ENCODE results near the gene GNL2. TPM values are rescaled to one million over a fixed set of nuclear protein-coding genes. Genes with fewer than 3 reads are reported as not detected.

Gene GNL2
- total and polyA plus RNA-seq, 8 donors: 42.6 to 152 (median 79.4) TPM; not detected in 1

GRCh38 chr1:37633040-37633937 is 37.6 kb upstream of the GNL2 start:
- H3K36me3 ChIP-seq: no peaks in the 10 kb centered on the region
- TF ChIP-seq CTCF (IDR thresholded peaks at IDR 0.05) (no peak), POLR2A (IDR thresholded peaks at IDR 0.05) (no peak), POLR2AphosphoS5 (IDR thresholded peaks at IDR 0.05) (no peak), EP300 (IDR thresholded peaks at IDR 0.05) (no peak)
- WGBS, 5 donors: 3 to 8% (median 5%) methylated on average over 22 to 31 of the region's 31 CpGs
- peaks cover 7 to 25% (median 21%) of the 10 kb centered on the region in 4 donors for H3K4me1 ChIP-seq
- intact Hi-C loops (cut with DNase I; ENCODE audit: low total_unique reads): no loop called here
- DNase-seq: no peak
- no peaks in the 10 kb centered on the region for H3K9me3 ChIP-seq
- H3K4me3 ChIP-seq: peak overlapping the region; percentile 40 to 49 (median 46)
- peaks cover 13 to 98% (median 80%) of the 10 kb centered on the region in 3 donors for H3K27me3 ChIP-seq
- H3K27ac ChIP-seq: no peak overlapping the region

GRCh38 chr1:37631036-37631435 is 35.3 kb upstream of the GNL2 start:
- Histone ChIP-seq H3K27ac (no peak overlapping the region), H3K27me3 (peaks cover 13 to 96% (median 74%) of the 10 kb centered on the region in 3 donors), H3K4me3 (no peak overlapping the region), H3K36me3 (no peaks in the 10 kb centered on the region), H3K9me3 (no peaks in the 10 kb centered on the region), H3K4me1 (peaks cover 7 to 25% (median 21%) of the 10 kb centered on the region in 4 donors)
- 33 to 46% (median 43%) methylated on average over 5 of the region's 5 CpGs for WGBS, 5 donors
- DNase-seq: no peak
- no peak for TF ChIP-seq EP300 (IDR thresholded peaks at IDR 0.05)
- TF ChIP-seq POLR2A (IDR thresholded peaks at IDR 0.05): no peak
- TF ChIP-seq CTCF (IDR thresholded peaks at IDR 0.05): no peak
- no peak for TF ChIP-seq POLR2AphosphoS5 (IDR thresholded peaks at IDR 0.05)
- intact Hi-C loops (cut with DNase I; ENCODE audit: low total_unique reads): no loop called here

- DNase-seq: no peak
- no peak overlapping the region for H3K4me3 ChIP-seq
- intact Hi-C loops (cut with DNase I; ENCODE audit: low total_unique reads): no loop called here
- no peaks in the 10 kb centered on the region for H3K9me3 ChIP-seq
- H3K27ac ChIP-seq: no peak overlapping the region
- H3K27me3 ChIP-seq: peaks cover 13 to 96% (median 72%) of the 10 kb centered on the region in 3 donors
- H3K36me3 ChIP-seq: no peaks in the 10 kb centered on the region
- peaks cover 7 to 25% (median 21%) of the 10 kb centered on the region in 4 donors for H3K4me1 ChIP-seq
- TF ChIP-seq POLR2A (IDR thresholded peaks at IDR 0.05): no peak
- no peak for TF ChIP-seq EP300 (IDR thresholded peaks at IDR 0.05)
- no peak for TF ChIP-seq POLR2AphosphoS5 (IDR thresholded peaks at IDR 0.05)
- 29 to 41% (median 38%) methylated on average over 14 to 15 of the region's 15 CpGs for WGBS, 5 donors
Measured at GRCh38 chr1:37630426-37631028, 34.8 kb upstream of the GNL2 start.

GRCh38 chr1:37629726-37630425 is 34.1 kb upstream of the GNL2 start:
- TF ChIP-seq POLR2AphosphoS5 (IDR thresholded peaks at IDR 0.05) (no peak), EP300 (IDR thresholded peaks at IDR 0.05) (no peak), CTCF (IDR thresholded peaks at IDR 0.05) (no peak), POLR2A (IDR thresholded peaks at IDR 0.05) (no peak)
- Histone ChIP-seq H3K27me3 (peaks cover 12 to 96% (median 66%) of the 10 kb centered on the region in 3 donors), H3K36me3 (no peaks in the 10 kb centered on the region), H3K9me3 (no peaks in the 10 kb centered on the region), H3K27ac (no peak overlapping the region), H3K4me1 (peaks cover 6 to 20% (median 17%) of the 10 kb centered on the region in 4 donors), H3K4me3 (no peak overlapping the region)
- no peak for DNase-seq
- intact Hi-C loops (cut with DNase I; ENCODE audit: low total_unique reads): no loop called here
- 51 to 57% (median 56%) methylated on average over 7 of the region's 7 CpGs for WGBS, 5 donors

Data from stomach (tissue), 9 donors.